Left renal pelvis (tissue), 4 donors: ENCODE results near the gene SPHK1. TPM values are rescaled to one million over a fixed set of nuclear protein-coding genes. Genes with fewer than 3 reads are reported as not detected.
A peak's percentile ranks its signal among the peaks of the same experiment; 100 is the strongest.

Source experiments
- DNase-seq, 4 donors: peaks; one replicate each; pipeline ENCODE4 v3.0.0-alpha.2; 2013; ENCODE audit warnings: low read depth in 4 of 4, low spot score in 3 of 4
- polyA plus RNA-seq, 4 donors: library from polyadenylated mRNA; unstranded; fragments of 120-200 nt; gene quantifications; one replicate each; pipeline ENCODE4 v1.2.1, GENCODE V29; 2013; ENCODE audit not compliant: insufficient read length in 4 of 4

Gene SPHK1
- polyA plus RNA-seq, 4 donors, result 2.1 to 2.7 (median 2.2) TPM

DNA sequence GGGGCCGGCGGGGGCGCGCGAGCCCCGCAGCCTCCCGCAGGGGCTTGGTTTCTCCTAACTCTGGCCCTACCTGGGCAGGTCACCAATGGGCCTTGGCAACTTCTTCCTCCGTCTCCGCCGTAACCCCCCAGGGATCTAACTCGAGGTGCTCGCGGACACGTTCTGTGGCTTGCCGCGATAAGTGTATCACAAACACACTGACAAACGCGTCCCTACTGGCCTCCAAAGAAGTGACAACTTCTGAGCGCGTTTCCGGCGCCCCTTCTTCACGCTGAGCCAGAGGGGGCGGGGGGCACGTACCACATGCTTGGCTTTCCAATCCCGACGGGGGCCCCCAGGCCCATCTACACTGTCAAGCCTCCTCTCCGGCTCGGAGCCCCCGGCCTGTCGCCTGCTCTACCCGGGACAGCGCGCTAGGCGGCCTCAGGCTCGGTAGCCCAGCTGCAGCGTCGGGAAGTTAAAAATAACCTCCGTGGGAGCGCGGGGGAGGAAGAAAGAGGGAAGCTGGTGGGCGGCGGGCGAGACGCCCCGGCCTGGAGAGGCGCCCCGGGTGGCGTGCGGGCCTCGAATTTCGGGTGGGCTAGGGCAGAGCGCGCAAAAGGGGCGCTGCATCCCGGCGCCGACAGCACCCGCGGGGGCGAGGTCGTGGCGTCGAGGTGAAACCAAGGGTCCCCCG lies 725 bp upstream of the SPHK1 start:
- no peak for DNase-seq

GRCh38 chr17:76384987-76385891 lies 830 bp downstream of the SPHK1 start:
- no peak for DNase-seq

DNA sequence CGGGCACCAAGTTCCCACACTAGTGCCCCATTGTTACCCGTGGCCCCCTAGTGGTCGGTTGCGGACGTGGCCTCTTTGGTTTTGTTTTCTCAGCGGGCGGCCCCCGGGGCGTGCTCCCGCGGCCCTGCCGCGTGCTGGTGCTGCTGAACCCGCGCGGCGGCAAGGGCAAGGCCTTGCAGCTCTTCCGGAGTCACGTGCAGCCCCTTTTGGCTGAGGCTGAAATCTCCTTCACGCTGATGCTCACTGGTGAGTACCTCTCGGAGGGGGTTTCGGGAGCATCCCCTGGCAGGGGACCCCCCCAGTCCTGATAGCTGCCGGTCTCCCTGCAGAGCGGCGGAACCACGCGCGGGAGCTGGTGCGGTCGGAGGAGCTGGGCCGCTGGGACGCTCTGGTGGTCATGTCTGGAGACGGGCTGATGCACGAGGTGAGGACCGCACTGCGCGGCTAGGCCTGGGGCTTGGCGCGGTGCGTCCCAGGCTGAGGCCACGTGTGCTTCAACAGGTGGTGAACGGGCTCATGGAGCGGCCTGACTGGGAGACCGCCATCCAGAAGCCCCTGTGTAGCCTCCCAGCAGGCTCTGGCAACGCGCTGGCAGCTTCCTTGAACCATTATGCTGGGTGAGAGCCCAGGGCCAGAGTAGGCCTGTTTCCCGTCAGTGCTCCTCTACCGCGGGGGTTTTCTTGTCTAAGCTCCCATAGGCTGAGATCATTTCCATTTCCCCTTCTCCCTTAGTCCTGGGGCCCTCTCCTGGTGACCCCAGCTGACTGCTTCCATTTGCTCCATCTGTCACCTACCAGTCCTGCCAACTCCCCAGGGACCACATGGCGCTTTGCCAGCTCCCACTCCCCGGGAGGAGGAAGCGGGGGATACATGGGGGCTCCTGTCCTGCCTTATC lies 1.7 kb downstream of the SPHK1 start:
- no peak for DNase-seq

- no peak for DNase-seq
Observed at GRCh38 chr17:76386966-76387765, 2.8 kb downstream of the SPHK1 start.

DNA sequence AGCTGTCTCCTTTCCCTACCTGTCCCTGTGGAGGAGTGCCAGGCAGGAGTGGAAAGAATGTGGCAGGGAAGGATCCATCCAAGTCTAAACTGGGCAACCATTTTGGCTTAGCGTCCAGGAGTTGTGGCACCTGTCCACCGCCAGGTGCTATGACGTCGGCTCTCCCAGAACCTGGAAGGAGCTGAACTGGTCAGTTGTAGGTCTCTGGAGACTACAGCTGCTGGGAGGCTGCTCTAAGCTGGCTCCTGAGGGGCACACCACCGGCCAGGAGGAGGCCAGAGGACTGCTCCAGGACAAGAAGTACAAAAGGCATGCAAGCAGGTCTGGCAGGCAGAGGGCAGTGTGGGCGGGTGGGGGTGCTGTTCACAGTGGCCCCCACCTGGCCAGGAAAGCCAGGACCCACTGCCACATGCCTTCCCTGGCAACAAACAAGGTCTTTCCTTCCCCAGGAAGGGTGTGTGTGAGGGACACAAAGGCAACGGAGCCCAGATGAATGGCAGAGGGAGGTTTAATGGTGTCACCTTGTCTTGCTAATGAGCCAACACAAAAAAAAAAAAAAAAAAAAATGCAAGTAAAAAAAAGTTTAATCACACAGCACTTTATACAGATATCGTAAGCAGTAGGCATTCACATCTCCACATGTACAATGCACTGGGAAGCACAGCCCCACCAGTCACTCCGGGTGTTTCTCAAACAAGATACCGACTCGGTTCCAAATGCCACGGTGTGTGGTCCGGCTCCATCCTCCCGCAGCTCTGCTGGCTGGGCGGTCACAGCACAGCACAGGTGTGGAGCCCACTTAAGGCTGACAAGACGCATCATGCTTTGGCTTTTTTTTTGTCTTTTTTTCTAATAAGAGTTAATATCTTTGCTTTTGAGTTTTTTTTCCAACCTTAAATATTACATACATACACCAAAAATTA lies 4.8 kb downstream of the SPHK1 start:
- no peak for DNase-seq

DNA sequence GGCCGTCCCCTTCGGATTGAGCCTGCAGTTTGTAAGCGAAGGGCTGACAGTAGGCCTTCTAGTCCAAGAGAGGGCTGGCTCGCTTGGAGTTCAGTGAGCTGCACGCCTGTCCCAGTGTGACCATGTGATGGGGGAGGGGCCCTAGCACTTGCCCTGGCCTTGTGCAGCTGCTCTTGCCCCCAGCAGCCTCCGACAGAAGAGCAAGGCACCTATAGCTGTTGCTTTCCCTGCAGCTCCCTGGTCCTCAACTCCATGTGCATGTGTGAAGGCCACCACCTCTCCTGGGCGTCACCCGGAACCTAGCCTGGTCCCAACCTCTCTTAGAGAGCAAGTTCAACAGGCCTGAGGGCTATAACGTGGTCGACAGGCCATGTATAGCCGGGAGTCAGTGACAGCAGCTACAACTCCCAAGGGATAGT lies 5.6 kb downstream of the SPHK1 start:
- DNase-seq, result no peak

GRCh38 chr17:76391200-76391715 lies 6.8 kb downstream of the SPHK1 start:
- DNase-seq, result no peak

DNA sequence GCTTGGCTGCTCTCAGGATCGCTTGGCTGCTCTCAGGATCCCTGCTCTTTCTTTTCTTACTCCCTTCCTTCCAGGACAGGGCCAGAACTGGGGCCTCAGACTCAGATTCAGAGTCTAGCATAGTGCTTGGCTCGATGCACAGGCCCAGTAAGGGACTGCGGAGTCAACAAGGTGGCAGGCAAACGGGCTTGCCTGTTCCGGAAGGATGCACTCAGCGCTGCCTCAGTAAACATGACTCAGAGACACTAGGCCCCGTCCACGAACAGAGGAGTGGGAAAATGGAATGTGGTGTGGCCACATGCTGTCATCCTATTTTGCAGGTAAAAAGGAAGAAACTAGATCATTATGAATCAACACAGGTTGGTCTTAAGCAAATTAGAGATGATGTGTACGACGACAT lies 9.8 kb downstream of the SPHK1 start:
- DNase-seq, result no peak

GRCh38 chr17:76395980-76396379 lies 11.6 kb downstream of the SPHK1 start:
- no peak for DNase-seq

DNA sequence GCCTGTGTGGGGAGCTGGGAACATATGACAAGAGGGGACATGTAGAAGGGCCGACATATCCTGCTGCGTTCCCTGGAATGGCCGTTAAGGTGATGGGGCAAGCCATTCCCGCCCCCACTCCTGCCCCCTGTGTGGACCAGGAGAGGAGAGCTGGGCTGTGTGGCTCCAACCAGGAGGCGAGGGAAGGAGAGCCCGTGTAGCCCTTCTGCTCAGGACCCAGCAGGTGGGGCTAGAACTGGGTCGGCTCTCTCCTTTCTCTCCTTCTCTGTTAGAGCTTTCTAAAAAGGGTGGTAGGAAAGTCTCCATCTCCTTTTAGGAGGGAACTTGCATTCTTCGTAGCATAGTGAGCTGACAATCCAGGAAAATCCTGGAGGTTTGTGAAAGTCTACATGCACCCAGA lies 12.8 kb downstream of the SPHK1 start:
- no peak for DNase-seq

- DNase-seq, result peak in 3 of 4 donors; percentile 72 to 81 (median 78)
Observed at GRCh38 chr17:76397687-76398522, 13.5 kb downstream of the SPHK1 start.

DNA sequence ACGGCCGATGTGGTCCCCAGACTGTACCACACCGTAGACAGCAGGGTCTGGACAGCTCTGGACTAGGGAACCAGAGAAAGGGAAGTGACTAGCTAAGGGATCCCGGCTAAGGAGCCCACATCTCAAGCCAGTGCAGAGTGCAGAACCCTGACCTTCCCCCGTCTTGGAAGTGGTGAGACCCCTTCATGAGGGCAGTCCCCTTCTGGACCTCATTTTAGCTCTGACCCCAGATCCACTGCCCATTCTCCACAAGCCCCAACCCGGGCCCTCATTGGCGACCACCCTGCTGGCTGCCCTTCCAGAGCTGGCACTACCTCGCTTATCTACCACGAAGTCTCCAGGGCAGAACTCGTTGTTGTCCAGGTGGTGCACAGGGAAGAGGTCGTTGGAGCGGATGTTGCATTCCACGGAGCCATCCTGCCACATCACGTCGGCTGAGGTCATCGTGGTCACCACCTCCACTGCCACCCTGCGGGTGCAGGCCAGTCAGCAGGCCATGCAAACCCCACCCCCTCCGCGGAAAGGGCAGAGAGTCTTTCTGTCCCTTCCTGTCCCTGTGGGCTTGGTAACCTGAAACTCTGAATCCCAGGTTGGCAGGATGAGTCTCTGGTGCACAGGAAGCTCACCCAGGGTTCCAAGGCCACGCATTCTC lies 14.2 kb downstream of the SPHK1 start:
- DNase-seq, result no peak

DNA sequence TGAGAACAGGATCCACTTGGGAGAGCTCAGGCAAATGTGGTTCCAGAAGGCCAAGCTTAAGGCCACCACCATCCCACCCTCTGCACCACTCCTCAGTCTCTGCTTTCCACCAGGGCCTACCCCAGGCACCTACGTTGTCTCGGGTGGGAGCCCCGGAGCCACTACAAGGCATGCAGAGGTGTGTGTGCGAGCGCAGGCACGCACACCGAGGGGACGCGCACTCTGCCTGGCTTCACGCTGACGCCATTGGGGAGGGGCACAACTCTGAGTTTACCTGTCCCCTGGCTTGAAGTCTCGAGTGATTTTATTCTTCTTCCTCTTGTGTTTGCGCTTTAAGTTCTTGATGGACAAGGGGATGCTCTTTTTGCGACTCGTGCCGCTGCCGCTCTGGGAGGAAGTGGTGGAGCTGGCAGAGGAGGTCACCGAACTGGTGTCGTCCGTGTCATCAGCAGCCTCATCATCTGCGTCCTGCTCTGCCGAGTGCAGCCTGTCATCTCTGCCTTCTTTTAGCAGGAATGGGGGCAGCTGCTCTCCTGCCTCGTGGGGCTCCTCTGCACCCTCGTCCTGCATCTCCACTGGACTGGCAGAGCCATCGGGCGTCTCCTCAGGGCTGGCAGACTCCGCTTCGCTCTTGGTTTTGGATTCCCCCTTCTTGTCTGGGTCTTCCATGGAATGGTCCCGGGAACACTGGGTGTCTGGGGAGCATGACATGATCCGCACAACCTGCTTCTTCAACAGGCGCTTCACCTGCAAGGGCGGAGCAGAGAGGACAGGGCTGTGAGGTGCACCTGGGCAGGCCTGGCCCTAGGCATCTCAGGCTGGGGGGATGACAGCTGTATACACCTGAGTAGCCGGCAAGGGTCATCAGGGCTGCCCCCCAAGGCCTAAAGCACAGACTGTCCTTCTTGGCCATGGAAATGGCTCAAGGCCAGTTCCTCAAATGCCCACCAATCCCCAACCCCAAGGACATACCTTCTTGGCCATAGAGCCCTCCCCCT lies 15.1 kb downstream of the SPHK1 start:
- no peak for DNase-seq

- no peak for DNase-seq
Observed at GRCh38 chr17:76402711-76403110, 18.3 kb downstream of the SPHK1 start.

DNA sequence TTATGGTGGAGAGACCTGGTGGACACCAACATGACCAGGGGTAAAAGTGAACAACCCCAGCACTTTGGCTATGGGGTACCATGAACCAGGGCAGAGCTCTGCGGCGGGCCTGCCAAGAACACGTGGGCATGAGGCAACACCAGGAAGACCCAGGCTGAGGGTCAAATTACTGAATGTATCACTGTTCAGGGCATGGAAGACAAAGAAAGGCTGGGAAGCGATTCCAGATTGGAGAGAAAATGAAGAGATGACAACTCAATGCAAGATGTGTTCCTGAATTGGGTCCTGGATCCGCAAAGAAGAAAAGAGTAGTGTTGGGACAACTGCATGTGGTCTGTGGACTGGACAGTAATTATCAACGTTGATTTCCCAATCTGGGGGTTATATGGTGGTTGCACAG lies 19.8 kb downstream of the SPHK1 start:
- DNase-seq, result no peak

DNA sequence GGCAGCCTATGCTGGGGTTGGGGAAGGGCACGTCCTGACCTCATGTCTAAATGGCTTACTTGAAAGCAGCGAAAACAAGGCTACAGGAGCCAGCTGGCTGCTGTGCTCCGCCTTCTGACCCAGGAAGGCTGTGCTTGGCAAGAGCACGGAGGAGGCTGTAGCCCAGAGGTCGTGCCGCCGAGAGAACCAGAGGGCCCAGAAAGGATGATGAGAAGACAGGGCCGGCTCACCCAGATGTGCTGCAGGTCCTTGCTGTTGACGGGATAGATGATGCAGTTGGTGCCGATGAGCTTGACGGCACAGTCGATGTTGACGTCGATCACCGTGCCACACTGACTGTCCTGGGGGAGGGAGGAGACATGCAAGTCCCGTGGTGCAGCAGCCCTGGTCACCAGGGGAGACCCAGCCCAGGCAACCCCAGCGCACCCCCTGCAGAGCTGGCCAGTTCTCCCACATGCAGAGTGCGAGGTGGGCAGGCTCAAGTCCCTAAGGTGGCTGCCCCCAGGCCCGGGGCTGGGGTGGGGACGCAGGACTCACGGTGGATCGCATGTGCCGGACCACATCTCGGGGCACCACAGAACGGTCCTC lies 20.7 kb downstream of the SPHK1 start:
- no peak for DNase-seq
